WERI-Rb-1 (cell line): Measurements from ENCODE around the gene ZNF513.

Experiments used
- DNase-seq: peaks from one replicate; pipeline ENCODE4 v3.0.0-alpha.2; 2020
- H3K27ac ChIP-seq: fragments of 250-450 bp; sonication (Bioruptor Pico); 2 replicates; pipeline ENCODE4 v1.5.1; 2020; ENCODE audit warnings: mild to moderate bottlenecking, moderate library complexity
- H3K27me3 ChIP-seq: fragments of 250-450 bp; sonication (Bioruptor Pico); 2 replicates; pipeline ENCODE4 v1.5.1; 2021; ENCODE audit warnings: mild to moderate bottlenecking, low read depth, moderate library complexity; ENCODE audit not compliant: insufficient read depth, severe bottlenecking
- H3K36me3 ChIP-seq: fragments of 250-450 bp; sonication (Bioruptor Pico); 2 replicates; pipeline ENCODE4 v1.5.1; 2020; ENCODE audit warnings: mild to moderate bottlenecking, moderate library complexity
- H3K4me3 ChIP-seq: 2 replicates; pipeline ENCODE4 v1.5.1; 2011; ENCODE audit warnings: low read depth, mild to moderate bottlenecking, control low read depth, low read length
- H3K9me3 ChIP-seq: fragments of 250-450 bp; sonication (Bioruptor Pico); 2 replicates; pipeline ENCODE4 v1.5.1; 2021; ENCODE audit warnings: mild to moderate bottlenecking, moderate library complexity; ENCODE audit not compliant: severe bottlenecking
- CTCF ChIP-seq: IDR thresholded peaks from 2 replicates; pipeline ENCODE4 v1.5.1; 2011; ENCODE audit warnings: low read depth, mild to moderate bottlenecking, control low read depth, inconsistent platforms, low read length

ZNF513 gene

GRCh38 chr2:27378809-27379290 is 1.7 kb downstream of the ZNF513 start:
- H3K27ac ChIP-seq: peak overlapping the region; percentile 86; the same call in 1 of the 2 replicates
- TF ChIP-seq CTCF: no peak
- no peaks in the 10 kb centered on the region for H3K27me3 ChIP-seq
- H3K36me3 ChIP-seq: peaks cover 87% of the 10 kb centered on the region
- no peaks in the 10 kb centered on the region for H3K9me3 ChIP-seq
- DNase-seq: no peak
- H3K4me3 ChIP-seq: peak overlapping the region; percentile 79; the same call in 1 of the 2 replicates

GRCh38 chr2:27378096-27378808 is 2.3 kb downstream of the ZNF513 start:
- DNase-seq: peak; percentile 37

GRCh38 chr2:27377618-27378095 is 2.9 kb downstream of the ZNF513 start:
- Histone ChIP-seq H3K9me3 (no peaks in the 10 kb centered on the region), H3K36me3 (peaks cover 87% of the 10 kb centered on the region), H3K4me3 (no peak overlapping the region), H3K27me3 (no peaks in the 10 kb centered on the region), H3K27ac (no peak overlapping the region)
- DNase-seq: no peak
- no peak for TF ChIP-seq CTCF

More at GRCh38 chr2:27378096-27378808, 2.3 kb downstream of the ZNF513 start:
- no peaks in the 10 kb centered on the region for H3K27me3 ChIP-seq
- H3K4me3 ChIP-seq: no peak overlapping the region
- peak; percentile 41 for TF ChIP-seq CTCF
- H3K36me3 ChIP-seq: peaks cover 87% of the 10 kb centered on the region
- no peak overlapping the region for H3K27ac ChIP-seq
- H3K9me3 ChIP-seq: no peaks in the 10 kb centered on the region

DNA sequence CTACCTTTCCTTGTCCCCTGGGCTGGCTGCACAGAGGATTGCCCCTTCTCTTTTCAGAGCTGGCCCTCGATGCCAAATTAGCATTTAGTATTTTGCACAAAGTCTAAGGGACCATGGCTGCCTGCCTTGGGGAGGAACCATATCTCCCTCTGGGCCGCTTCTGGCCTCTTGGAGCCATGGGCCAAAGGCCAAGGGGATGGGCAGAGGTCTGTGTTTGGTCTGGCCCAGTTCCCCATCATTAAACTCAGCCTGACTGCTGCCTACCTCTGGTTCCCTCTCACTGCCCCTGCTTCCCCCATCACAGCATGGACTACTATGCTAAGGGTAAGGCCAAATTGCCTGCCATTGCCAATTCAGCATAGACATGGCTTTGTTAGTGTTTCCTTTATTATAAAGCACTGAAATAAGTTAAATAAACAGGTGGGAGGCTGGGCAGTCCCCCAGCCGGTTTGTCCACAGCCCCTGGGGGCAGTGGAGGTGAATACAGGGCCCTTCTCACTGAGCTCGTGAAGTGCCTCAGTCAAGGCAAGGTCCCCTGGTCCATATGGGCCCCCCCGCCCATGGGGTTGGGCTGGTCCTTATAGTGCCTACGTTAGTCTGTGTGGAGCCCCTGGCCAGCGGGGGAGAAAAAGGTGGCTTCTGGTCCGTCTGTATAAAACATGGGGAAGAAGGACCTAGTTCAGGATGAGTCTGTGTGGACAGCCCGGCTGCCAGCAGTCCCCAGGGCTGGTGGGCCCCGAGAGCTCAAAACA is 3.5 kb downstream of the ZNF513 start:
- DNase-seq: no peak
- Histone ChIP-seq H3K9me3 (no peaks in the 10 kb centered on the region), H3K27me3 (no peaks in the 10 kb centered on the region), H3K4me3 (no peak overlapping the region), H3K36me3 (peaks cover 87% of the 10 kb centered on the region), H3K27ac (no peak overlapping the region)
- no peak for TF ChIP-seq CTCF

DNA sequence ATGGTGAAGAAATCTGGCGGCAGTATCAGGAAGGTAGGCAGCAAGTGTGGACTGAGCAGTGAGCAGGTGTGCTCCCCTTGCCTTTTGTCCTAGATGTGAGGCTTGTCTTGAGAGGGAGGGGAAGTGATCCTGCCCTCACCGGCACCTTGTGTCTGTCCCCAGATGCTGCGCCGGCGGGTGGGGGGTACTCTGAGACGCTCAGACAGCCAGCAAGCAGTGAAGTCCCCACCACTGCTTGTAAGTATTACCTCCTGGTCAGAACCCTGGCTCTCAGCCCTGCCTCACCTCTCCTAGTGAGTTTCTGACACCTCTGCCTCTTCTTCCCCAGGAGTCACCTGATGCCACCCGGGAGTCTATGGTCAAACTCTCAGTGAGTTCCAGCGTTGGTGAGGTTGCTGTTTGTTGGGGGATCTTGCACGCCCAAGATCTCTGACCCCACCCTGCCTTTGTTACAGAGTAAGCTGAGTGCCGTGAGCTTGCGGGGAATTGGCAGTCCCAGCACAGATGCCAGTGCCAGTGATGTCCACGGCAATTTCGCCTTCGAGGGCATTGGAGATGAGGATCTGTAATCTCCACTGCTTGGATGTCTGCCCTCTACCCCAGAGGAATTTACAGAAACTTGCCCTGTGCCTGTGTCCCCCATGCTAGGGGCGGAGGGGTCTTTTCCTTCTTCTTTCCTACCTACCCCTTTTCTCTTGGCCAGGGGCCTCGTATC is 4.2 kb downstream of the ZNF513 start:
- Histone ChIP-seq H3K36me3 (peaks cover 85% of the 10 kb centered on the region), H3K27ac (no peak overlapping the region)

More for the DNA sequence above, 4.2 kb downstream of the ZNF513 start:
- TF ChIP-seq CTCF: no peak
- no peak for DNase-seq
- no peaks in the 10 kb centered on the region for H3K27me3 ChIP-seq
- no peaks in the 10 kb centered on the region for H3K9me3 ChIP-seq
- H3K4me3 ChIP-seq: no peak overlapping the region
